GM12801 (cell line): ENCODE results near the gene ESRRB.

Source experiments
- TF ChIP-seq, protein P1 (sequence below): IDR thresholded peaks from one replicate; pipeline ENCODE4 v1.5.1; 2011; ENCODE audit warnings: control low read depth; ENCODE audit not compliant: insufficient read length; ENCODE audit errors: extremely low read depth

The ESRRB gene

DNA sequence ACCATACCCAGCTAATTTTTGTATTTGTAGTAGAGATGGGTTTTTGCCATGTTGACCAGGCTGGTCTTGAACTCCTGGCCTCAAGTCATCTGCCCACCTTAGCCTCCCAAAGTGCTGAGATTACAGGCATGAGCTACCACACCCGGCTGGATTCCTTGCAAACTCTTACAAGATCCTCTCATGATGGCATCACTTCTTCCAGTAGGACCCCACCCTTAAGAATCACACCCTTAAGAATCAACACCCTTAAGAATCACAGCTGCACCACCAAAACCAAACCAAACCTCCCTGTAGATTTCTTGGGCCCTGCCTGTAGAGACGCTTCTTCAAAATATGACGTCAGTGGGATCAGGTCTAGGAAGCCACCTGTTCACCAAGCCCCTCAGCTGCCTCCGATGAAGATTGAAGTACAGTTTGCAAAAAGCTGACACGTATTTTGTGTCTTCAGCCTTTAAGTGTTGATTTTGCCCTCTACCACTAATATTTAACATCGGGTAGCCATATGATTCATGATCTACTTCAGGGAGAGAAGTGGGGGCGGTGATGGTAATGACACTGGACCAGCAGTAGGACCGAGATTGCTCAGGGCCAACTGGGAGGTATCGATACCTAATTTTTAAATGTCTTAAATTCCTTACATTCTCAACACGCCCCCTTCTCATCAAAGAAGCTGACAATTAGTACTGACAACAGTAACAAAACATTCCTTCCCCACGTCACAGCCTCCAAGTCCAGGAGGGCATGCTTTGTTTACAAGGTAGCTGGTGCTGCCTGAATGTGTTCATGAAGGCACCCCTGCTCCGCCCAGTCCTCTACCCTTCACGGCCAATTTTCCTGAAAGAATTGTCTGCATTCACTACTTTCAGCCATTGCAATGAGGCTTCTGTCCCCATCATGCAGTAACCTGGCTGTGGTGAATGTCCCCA is 57.2 kb downstream of the ESRRB start:
- TF ChIP-seq, protein P1, sequence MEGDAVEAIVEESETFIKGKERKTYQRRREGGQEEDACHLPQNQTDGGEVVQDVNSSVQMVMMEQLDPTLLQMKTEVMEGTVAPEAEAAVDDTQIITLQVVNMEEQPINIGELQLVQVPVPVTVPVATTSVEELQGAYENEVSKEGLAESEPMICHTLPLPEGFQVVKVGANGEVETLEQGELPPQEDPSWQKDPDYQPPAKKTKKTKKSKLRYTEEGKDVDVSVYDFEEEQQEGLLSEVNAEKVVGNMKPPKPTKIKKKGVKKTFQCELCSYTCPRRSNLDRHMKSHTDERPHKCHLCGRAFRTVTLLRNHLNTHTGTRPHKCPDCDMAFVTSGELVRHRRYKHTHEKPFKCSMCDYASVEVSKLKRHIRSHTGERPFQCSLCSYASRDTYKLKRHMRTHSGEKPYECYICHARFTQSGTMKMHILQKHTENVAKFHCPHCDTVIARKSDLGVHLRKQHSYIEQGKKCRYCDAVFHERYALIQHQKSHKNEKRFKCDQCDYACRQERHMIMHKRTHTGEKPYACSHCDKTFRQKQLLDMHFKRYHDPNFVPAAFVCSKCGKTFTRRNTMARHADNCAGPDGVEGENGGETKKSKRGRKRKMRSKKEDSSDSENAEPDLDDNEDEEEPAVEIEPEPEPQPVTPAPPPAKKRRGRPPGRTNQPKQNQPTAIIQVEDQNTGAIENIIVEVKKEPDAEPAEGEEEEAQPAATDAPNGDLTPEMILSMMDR, result no peak

DNA sequence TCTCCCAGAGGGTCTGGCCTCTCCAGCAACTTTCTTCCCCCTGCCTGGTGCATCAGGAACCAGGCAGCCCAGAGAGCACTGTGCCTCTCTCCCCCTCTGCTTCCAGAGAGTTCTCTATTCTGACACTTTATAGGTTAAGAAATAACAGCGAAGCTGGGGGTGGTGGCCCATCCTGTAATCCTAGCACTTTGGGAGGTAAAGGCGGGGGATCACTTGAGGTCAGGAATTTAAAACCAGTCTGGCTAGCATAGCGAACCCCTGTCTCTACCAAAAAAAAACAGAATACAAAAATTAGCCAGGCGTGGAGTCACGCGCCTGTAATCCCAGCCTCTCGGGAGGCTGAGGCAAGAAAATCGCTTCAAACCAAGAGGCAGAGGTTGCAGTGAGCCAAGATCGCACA is 58.3 kb downstream of the ESRRB start:
- TF ChIP-seq, protein P1, result no peak

DNA sequence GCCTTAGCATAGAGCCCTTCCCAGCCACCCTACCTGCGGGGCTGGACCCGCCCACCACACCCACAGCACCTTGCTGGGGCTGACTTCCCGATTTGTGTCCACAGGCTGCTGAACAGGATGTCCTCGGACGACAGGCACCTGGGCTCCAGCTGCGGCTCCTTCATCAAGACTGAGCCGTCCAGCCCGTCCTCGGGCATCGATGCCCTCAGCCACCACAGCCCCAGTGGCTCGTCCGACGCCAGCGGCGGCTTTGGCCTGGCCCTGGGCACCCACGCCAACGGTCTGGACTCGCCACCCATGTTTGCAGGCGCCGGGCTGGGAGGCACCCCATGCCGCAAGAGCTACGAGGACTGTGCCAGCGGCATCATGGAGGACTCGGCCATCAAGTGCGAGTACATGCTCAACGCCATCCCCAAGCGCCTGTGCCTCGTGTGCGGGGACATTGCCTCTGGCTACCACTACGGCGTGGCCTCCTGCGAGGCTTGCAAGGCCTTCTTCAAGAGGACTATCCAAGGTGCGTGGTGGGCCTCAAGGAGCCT is 63.4 kb downstream of the ESRRB start:
- TF ChIP-seq, protein P1, result no peak

DNA sequence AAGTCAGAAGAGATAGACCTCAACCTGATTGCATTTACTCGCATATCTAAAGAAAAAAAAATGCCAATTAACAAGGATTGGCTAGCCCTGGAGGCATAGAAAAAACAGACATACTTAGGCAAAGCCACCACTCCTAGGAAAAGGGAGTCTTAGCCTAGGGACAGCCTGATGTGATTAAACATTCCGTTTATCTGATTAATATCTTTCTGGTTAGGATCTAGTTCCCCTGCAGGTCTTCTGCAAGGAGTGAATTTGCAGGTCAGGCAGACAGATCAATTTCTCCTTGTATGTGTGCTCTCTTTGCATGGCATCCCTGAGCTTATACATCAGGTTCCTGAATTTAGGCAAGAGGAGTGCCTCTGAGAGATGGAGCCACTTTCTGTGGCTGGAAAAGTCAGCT is 70.5 kb downstream of the ESRRB start:
- TF ChIP-seq, protein P1, result no peak

DNA sequence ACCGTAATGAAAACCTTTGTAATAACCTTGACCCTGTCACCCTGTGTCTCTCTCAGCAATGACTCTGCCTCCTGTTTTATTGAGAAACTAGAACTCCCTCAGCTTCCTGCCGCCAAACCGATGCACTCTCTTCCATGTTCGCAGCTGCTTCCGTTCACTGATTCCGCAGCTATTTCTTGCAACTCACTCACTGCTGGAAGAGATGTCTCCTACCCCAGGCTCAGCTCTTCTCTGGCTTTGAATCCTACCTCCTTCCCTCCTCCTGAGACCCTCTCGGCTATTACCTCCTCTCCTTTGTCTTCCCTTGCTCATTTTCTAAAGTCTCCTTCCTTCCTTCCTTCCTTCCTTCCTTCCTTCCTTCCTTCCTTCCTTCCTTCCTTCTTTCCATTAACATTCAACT is 71.0 kb downstream of the ESRRB start:
- TF ChIP-seq, protein P1, result no peak

DNA sequence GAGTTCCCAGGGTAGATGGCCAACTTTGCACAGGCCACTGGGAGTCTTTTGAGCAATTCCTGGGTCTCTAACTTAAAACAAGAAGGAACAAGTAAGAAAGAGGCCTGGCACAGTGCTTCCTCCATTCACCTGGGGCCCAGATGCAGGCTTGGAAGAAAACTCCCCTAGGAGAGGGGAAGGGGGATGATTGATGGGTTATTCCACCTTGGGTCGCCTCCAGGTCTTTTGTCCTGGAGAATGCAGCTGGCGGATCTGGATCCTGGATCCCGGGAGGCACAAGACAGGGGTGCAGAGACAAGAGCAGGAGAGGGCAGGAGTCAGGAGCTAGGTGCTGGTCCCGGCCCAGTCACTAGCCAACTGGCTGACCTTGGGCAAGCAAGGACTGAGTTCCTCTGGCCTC is 74.5 kb downstream of the ESRRB start:
- TF ChIP-seq, protein P1, result no peak

DNA sequence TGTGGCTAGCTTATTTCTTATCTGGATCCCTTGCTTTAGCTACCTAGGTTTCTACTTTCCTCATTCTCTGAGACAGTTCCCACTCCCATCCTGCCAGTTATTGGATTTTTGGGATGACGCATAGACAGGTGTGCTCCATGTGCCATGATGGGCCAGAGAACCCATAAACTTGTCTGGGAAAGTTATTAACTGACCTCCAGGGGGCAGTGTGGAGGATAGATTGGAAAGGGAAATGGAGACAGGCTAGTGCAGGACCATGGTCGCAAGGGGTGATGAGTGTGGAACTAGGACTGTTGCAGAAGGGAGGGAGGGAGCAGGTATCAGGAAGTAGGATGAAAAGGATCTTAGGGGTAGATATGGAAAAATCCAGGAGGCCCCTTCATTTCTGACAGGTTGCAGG is 80.3 kb downstream of the ESRRB start:
- TF ChIP-seq, protein P1, result no peak
